K562 (cell line): ENCODE results near the gene HOXA11. TPM values are rescaled to one million over a fixed set of nuclear protein-coding genes. Genes with fewer than 3 reads are reported as not detected.

Experiments used
- ATAC-seq: fragments of 200-7000 bp; cut with Tn5 transposase; 3 replicates; pipeline ENCODE4 v1.9.1; 2020; ENCODE audit warnings: moderate library complexity
- BruUV-seq: library from RNA; stranded (reverse); fragments of 400-500 nt; replicated peaks from 2 replicates; lab custom pipeline; 2021; lab: Mats Ljungman, UMichigan
- CTCF ChIA-PET: fragments of 300-600 bp; formaldehyde crosslinking; extraction: SDS; loops from one replicate; lab custom pipeline; 2021; ENCODE audit warnings: low intra/inter-chr PET ratio; lab: Yijun Ruan, JAX
- POLR2A ChIA-PET: fragments of 300-600, 350-650 bp; sonication (Branson Sonifier 250); formaldehyde crosslinking; extraction: SDS; loops from one replicate; lab custom pipeline; 2021; ENCODE audit warnings: antibody characterized with exemption, inconsistent platforms; lab: Yijun Ruan, JAX
- DNase-seq, 4 experiments: peaks; one replicate each; pipeline versions ENCODE4 v3.0.0 to v3.0.0-alpha.2; 2011 to 2018; ENCODE audit warnings: low spot score in 3 of 4, mixed read lengths in 3 of 4; ENCODE audit errors: extremely low read depth in 1 of 4
- FAIRE-seq: peaks from 2 replicates; lab custom pipeline; 2011; peaks lifted over from hg19 to GRCh38; lab: Jason Lieb, UNC
- H2AFZ ChIP-seq: 2 replicates; pipeline ENCODE4 v1.6.0; 2011; ENCODE audit warnings: low read depth, low read length, control low read depth, inconsistent platforms
- H3K27ac ChIP-seq: fragments of 200-600 bp; 3 replicates; pipeline ENCODE4 v1.8.0; 2011; ENCODE audit warnings: low read depth, mild to moderate bottlenecking, control low read depth, inconsistent platforms, low read length, moderate library complexity, mixed read lengths; ENCODE audit errors: extremely low read depth
- H3K27me3 ChIP-seq, 2 experiments: fragments of 300-600 bp in 1 of 2; 2 replicates in 1 of 2; 3 replicates in 1 of 2; pipeline versions ENCODE4 v1.6.0 to v1.8.0; 2011; ENCODE audit warnings: inconsistent platforms in 2 of 2, low read length in 2 of 2, mild to moderate bottlenecking in 1 of 2, mixed read lengths in 1 of 2, moderate library complexity in 1 of 2; ENCODE audit not compliant: control insufficient read depth in 2 of 2, insufficient read depth in 2 of 2
- H3K36me3 ChIP-seq: fragments of 300-600 bp; 3 replicates; pipeline ENCODE4 v1.8.0; 2011; ENCODE audit warnings: mild to moderate bottlenecking, low read length, inconsistent platforms; ENCODE audit not compliant: control insufficient read depth, insufficient read depth
- H3K4me1 ChIP-seq, 2 experiments: fragments of 200-600 bp in 1 of 2; replicated peaks in 1 of 2; 2 replicates in 1 of 2; 3 replicates in 1 of 2; pipeline versions ENCODE4 v1.5.1 to v1.8.0; 2011; ENCODE audit warnings: inconsistent platforms in 2 of 2, low read length in 2 of 2, mild to moderate bottlenecking in 1 of 2, mixed read lengths in 1 of 2, moderate library complexity in 1 of 2; ENCODE audit not compliant: control insufficient read depth in 2 of 2, insufficient read depth in 2 of 2
- H3K4me2 ChIP-seq: 2 replicates; pipeline ENCODE4 v1.6.1; 2011; ENCODE audit warnings: low read length, control low read depth, inconsistent platforms, mixed read lengths; ENCODE audit not compliant: insufficient read depth
- H3K4me3 ChIP-seq: fragments of 200-600 bp; sonication (generic), shearing (Covaris generic); 2 replicates; pipeline ENCODE4 v1.5.1; 2016; ENCODE audit warnings: control low read depth, inconsistent platforms
- H3K79me2 ChIP-seq: fragments of 200-600 bp; 3 replicates; pipeline ENCODE4 v1.8.0; 2011; ENCODE audit warnings: low read length, inconsistent platforms; ENCODE audit not compliant: control insufficient read depth, insufficient read depth
- H3K9ac ChIP-seq, 2 experiments: 2 replicates each; pipeline versions ENCODE4 v1.6.0 to v1.6.1; 2011; ENCODE audit warnings: low read depth in 2 of 2, low read length in 2 of 2, control low read depth in 1 of 2, inconsistent platforms in 1 of 2, mild to moderate bottlenecking in 1 of 2, mixed read lengths in 1 of 2; ENCODE audit not compliant: insufficient read depth in 1 of 2
- H3K9me1 ChIP-seq: one replicate; pipeline ENCODE4 v1.6.0; 2011; ENCODE audit warnings: inconsistent platforms, mild to moderate bottlenecking, low read length, moderate library complexity; ENCODE audit not compliant: control insufficient read depth, insufficient read depth
- H3K9me3 ChIP-seq: replicated peaks from 2 replicates; pipeline ENCODE4 v1.5.1; 2011; ENCODE audit warnings: low read depth, low read length, inconsistent platforms; ENCODE audit not compliant: control insufficient read depth, insufficient read depth
- H4K20me1 ChIP-seq: replicated peaks from 2 replicates; pipeline ENCODE4 v1.6.1; 2011; ENCODE audit warnings: low read length, inconsistent platforms, mixed read lengths; ENCODE audit not compliant: control insufficient read depth, insufficient read depth
- BACH1 ChIP-seq: fragments of 200-800 bp; sonication (Bioruptor generic); IDR thresholded peaks from 2 replicates; pipeline ENCODE4 v1.6.1; 2016; ENCODE audit warnings: missing genetic modification characterization, missing compliant biosample characterization
- TFAM ChIP-seq: fragments of 250-450 bp; sonication (Bioruptor Pico); conservative IDR thresholded peaks from 2 replicates; pipeline ENCODE4 v1.5.0; 2021; ENCODE audit warnings: mild to moderate bottlenecking, moderate library complexity
- WGBS: fragments of 100-300 bp; shearing (Covaris generic); methylation state at CpG from one replicate; pipeline ENCODE4 v1.1.6; 2016; ENCODE audit warnings: low coverage, mixed read lengths; ENCODE audit not compliant: insufficient coverage; ENCODE audit errors: missing lambda C conversion rate; 5-methylcytosine and 5-hydroxymethylcytosine counted together
- in situ Hi-C: fragments of 300-500 bp; cut with MboI; formaldehyde crosslinking; loops from 4 replicates; pipeline ENCODE4 v1.15.0; 2018; ENCODE audit warnings: inconsistent platforms, mixed read lengths
- intact Hi-C: fragments of 100-400 bp; cut with micrococcal nuclease; formaldehyde crosslinking; loops from 2 replicates; pipeline ENCODE4 v1.14.2; 2022
- polyA plus RNA-seq, 8 experiments: library from polyadenylated mRNA; depleted of rRNA in 4 of 8; stranded (reverse) in 5 of 8; unstranded in 3 of 8; fragments of >200 nt; fragmentation: Nextera tagmentation in 2 of 8; fragmentation: Illumina TruSeq in 1 of 8; extraction: Ambion mirVana in 2 of 8; extraction: Trizol in 1 of 8; gene quantifications; 2 replicates each; pipeline versions ENCODE4 v1.2.1 to v1.2.3, GENCODE V29; 2011 to 2014; ENCODE audit warnings: inconsistent platforms in 1 of 8, missing spikeins in 1 of 8
- total RNA-seq, 7 experiments: library from RNA; depleted of rRNA in 6 of 7; stranded (reverse); fragments of >200 nt in 6 of 7; fragmentation: Illumina TruSeq in 2 of 7; extraction: Trizol in 2 of 7; gene quantifications; 2 replicates each; pipeline versions ENCODE4 v1.2.1 to v1.2.3, GENCODE V29; 2011 to 2021; ENCODE audit warnings: low replicate concordance in 1 of 7
- TF ChIP-seq, protein P1 (sequence below): fragments of 250-450 bp; sonication (Bioruptor Pico); IDR thresholded peaks from 2 replicates; pipeline ENCODE4 v1.8.0; 2021; ENCODE audit warnings: moderate library complexity, mild to moderate bottlenecking, inconsistent platforms
- TF ChIP-seq, protein P2 (sequence below): fragments of 250-450 bp; sonication (Bioruptor Pico); IDR thresholded peaks from 2 replicates; pipeline ENCODE4 v1.5.0; 2021; ENCODE audit warnings: mild to moderate bottlenecking, borderline replicate concordance

Gene HOXA11
- total and polyA plus RNA-seq, 9 of the 15 experiments (the other 6 are each of a cell fraction or from before 2014, with no cell fraction given) = not detected

DNA sequence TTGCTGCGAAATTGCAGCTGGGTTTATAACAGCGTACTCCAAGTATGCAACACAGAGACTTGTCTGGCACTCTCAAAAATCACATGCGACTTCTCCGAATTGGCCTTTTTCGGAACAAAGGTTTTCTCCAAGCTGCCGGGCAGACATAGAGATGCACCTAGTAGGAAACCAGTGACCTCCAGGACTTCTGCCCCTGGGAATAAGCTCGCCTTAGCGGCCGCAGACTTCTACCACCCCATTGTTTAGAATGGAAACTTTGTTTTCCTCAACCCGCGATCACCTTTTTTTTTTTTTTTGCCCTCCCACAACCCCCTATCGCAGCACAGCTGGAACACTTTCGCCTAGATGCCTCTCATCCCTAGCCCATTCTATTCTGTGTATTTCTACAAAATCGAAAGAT lies 6.0 kb downstream of the HOXA11 start:
- no peak for FAIRE-seq
- Histone ChIP-seq H3K4me1 (peaks cover 0 to 12% of the 10 kb centered on the region in 2 experiments; a peak in 1 of 5 replicates), H3K79me2 (no peaks in the 10 kb centered on the region), H3K9ac (no peak overlapping the region), H3K4me2 (no peak overlapping the region), H4K20me1 (no peaks in the 10 kb centered on the region), H3K9me1 (no peaks in the 10 kb centered on the region), H2AFZ (no peak overlapping the region), H3K4me3 (no peak overlapping the region), H3K36me3 (no peaks in the 10 kb centered on the region), H3K27ac (no peak overlapping the region), H3K9me3 (no peaks in the 10 kb centered on the region; the same call in 1 of the 2 replicates), H3K27me3 (peaks cover 39 to 79% of the 10 kb centered on the region in 2 experiments)
- intact Hi-C loops (no loop called here), in situ Hi-C loops (no loop called here)
- no TSS peak for BruUV-seq
- ATAC-seq = no peak
- TF ChIP-seq, protein P1, sequence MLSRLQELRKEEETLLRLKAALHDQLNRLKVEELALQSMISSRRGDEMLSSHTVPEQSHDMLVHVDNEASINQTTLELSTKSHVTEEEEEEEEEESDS (CRISPR knock-in tag) = no peak
- no peak for TF ChIP-seq TFAM (CRISPR knock-in tag)
- TF ChIP-seq, protein P2, sequence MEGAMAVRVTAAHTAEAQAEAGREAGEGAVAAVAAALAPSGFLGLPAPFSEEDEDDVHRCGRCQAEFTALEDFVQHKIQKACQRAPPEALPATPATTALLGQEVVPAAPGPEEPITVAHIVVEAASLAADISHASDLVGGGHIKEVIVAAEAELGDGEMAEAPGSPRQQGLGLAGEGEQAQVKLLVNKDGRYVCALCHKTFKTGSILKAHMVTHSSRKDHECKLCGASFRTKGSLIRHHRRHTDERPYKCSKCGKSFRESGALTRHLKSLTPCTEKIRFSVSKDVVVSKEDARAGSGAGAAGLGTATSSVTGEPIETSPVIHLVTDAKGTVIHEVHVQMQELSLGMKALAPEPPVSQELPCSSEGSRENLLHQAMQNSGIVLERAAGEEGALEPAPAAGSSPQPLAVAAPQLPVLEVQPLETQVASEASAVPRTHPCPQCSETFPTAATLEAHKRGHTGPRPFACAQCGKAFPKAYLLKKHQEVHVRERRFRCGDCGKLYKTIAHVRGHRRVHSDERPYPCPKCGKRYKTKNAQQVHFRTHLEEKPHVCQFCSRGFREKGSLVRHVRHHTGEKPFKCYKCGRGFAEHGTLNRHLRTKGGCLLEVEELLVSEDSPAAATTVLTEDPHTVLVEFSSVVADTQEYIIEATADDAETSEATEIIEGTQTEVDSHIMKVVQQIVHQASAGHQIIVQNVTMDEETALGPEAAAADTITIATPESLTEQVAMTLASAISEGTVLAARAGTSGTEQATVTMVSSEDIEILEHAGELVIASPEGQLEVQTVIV = no peak
- no peak for TF ChIP-seq BACH1 (tag)
- ChIA-PET POLR2A (interaction anchor here (0.6 kb wide), 1 partner anchor 16 kb away, joined by 3 read pairs; no protein-coding TSS in a partner anchor), CTCF (interaction anchor here (0.7 kb wide), 1 partner anchor 812 kb away, joined by 6 read pairs; no protein-coding TSS in a partner anchor)
- DNase-seq = no peak
- WGBS = 15% methylated on average over 9 of the region's 14 CpGs
